CD4-positive, CD25-positive, alpha-beta regulatory T cell (primary cell): ENCODE results near the gene CCDC190. TPM values are rescaled to one million over a fixed set of nuclear protein-coding genes. Genes with fewer than 3 reads are reported as not detected.
A peak's percentile ranks its signal among the peaks of the same experiment; 100 is the strongest.

ENCODE experiments used
- ATAC-seq, 2 donors: fragments of 150-1000 bp; cut with Tn5 transposase; one replicate each; pipeline ENCODE4 v1.10.0; 2021; ENCODE audit warnings: low read depth in 2 of 2, moderate number of reproducible peaks in 2 of 2, moderate library complexity in 1 of 2
- DNase-seq, 3 donors: peaks; one replicate each; pipeline versions ENCODE4 v3.0.0 to v3.0.0-alpha.2; 2012 to 2022; ENCODE audit warnings: mixed read lengths in 1 of 3
- H3K27ac ChIP-seq: one replicate; pipeline ENCODE4 v1.7.0; 2013; ENCODE audit warnings: mild to moderate bottlenecking, low read length; ENCODE audit not compliant: insufficient read depth, poor library complexity, severe bottlenecking
- H3K27me3 ChIP-seq: one replicate; pipeline ENCODE4 v1.7.0; 2013; ENCODE audit warnings: low read length; ENCODE audit not compliant: control insufficient read depth, insufficient read depth
- H3K36me3 ChIP-seq: one replicate; pipeline ENCODE4 v1.7.0; 2013; ENCODE audit warnings: mild to moderate bottlenecking, low read length, moderate library complexity; ENCODE audit not compliant: control insufficient read depth, insufficient read depth
- H3K4me1 ChIP-seq: 2 replicates; pipeline ENCODE4 v1.7.0; 2013; ENCODE audit warnings: mild to moderate bottlenecking, low read length; ENCODE audit not compliant: insufficient read depth, control insufficient read depth, poor library complexity, severe bottlenecking
- H3K4me3 ChIP-seq: one replicate; pipeline ENCODE4 v1.7.0; 2013; ENCODE audit warnings: low read depth, mild to moderate bottlenecking, low read length, moderate library complexity
- H3K9me3 ChIP-seq, 2 experiments: 1 replicate in 1 of 2; 2 replicates in 1 of 2; pipeline ENCODE4 v1.7.0; 2013; ENCODE audit warnings: low read length in 2 of 2, mild to moderate bottlenecking in 1 of 2, moderate library complexity in 1 of 2; ENCODE audit not compliant: control insufficient read depth in 2 of 2
- H3K27ac Mint-ChIP-seq, 3 donors: one replicate each; pipeline ENCODE4 v1.8.0; 2020 to 2022; ENCODE audit warnings: mild to moderate bottlenecking in 3 of 3, mixed read lengths in 3 of 3, moderate library complexity in 2 of 3
- H3K27me3 Mint-ChIP-seq: one replicate; pipeline ENCODE4 v1.8.0; 2022; ENCODE audit warnings: mild to moderate bottlenecking, mixed read lengths
- H3K36me3 Mint-ChIP-seq: one replicate; pipeline ENCODE4 v1.8.0; 2020; ENCODE audit warnings: mixed read lengths
- H3K4me1 Mint-ChIP-seq, 4 donors: one replicate each; pipeline ENCODE4 v1.8.0; 2020 to 2022; ENCODE audit warnings: mixed read lengths in 4 of 4, mild to moderate bottlenecking in 1 of 4
- H3K4me3 Mint-ChIP-seq, 4 donors: one replicate each; pipeline ENCODE4 v1.8.0; 2020 to 2022; ENCODE audit warnings: mild to moderate bottlenecking in 4 of 4, mixed read lengths in 4 of 4, moderate library complexity in 3 of 4
- H3K9me3 Mint-ChIP-seq, 7 donors: one replicate each; pipeline ENCODE4 v1.8.0; 2020 to 2022; ENCODE audit warnings: mixed read lengths in 7 of 7, mild to moderate bottlenecking in 3 of 7, moderate library complexity in 2 of 7
- polyA plus RNA-seq, 4 donors: library from polyadenylated mRNA; unstranded; fragments of 300-500 nt; fragmentation: Illumina TruSeq; gene quantifications; one replicate each; pipeline ENCODE4 v1.2.3, GENCODE V29; 2021
- total RNA-seq: library from RNA; stranded (reverse); gene quantifications from one replicate; pipeline ENCODE4 v1.2.3, GENCODE V29; 2022

CCDC190 gene
- total and polyA plus RNA-seq, 5 donors from 2014 or later = not detected

DNA sequence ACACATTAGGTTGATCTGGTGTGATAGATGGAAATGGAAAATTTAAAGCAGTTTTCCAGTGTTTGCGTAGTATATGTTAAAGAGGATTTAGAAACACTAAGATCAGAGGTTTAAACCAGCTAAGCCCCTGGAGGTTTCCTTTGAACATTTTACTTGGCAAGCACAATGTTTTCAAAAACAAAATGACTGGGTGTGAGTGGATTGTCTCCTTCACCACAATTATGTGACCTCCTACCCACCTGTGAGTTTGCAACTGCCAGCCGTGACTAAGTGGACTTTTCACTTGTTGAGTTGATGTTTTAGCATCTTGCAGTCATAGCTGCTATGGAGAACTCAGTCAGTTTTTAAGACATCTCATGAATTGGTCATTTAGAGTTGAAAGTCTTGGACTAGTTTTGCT lies 4.7 kb downstream of the CCDC190 start:
- H3K4me1 Mint-ChIP-seq = no peaks in the 10 kb centered on the region
- peaks cover 6% of the 10 kb centered on the region for H3K27me3 ChIP-seq
- no peaks in the 10 kb centered on the region for H3K4me1 ChIP-seq
- ATAC-seq (no peak), DNase-seq (no peak)
- H3K36me3 ChIP-seq = no peaks in the 10 kb centered on the region
- no peak overlapping the region for H3K4me3 Mint-ChIP-seq
- no peak overlapping the region for H3K27ac Mint-ChIP-seq
- no peaks in the 10 kb centered on the region for H3K9me3 Mint-ChIP-seq
- no peak overlapping the region for H3K27ac ChIP-seq
- no peaks in the 10 kb centered on the region for H3K36me3 Mint-ChIP-seq
- H3K27me3 Mint-ChIP-seq = peaks cover 14% of the 10 kb centered on the region
- no peak overlapping the region for H3K4me3 ChIP-seq
- H3K9me3 ChIP-seq = no peaks in the 10 kb centered on the region

DNA sequence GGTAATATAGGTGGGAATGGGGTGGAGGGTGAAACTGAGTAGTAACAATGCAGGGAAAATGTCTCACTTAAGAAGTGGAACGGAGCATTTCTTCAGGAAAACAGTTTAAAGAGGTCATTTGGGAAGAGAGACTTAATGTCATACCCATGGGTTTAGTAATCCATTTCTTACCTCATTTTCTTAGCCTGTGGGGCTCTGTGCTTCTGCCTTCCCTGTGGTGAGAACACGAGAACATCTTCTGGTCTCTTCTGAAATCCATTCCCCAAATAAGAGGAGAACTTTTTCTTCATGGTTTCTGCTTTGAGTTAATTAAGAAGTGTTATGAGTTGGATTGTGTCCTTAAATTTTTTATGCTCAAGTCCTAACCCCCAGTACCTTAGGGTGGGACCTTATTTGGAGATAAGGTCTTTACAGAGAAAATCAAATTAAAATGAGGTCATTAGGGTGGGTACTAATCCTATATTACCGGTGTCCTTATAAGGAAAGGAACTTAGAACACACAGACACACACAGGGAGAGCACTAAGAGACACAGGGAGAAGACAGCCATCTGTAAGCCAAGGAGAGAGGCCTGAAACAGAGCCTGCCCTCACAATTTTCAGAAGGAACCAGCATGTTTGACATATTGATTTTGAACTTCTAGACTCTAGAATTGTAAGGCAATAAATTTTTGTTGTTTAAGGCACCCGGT lies 5.4 kb downstream of the CCDC190 start:
- Histone ChIP-seq H3K4me1 (no peaks in the 10 kb centered on the region), H3K4me3 (no peak overlapping the region), H3K9me3 (no peaks in the 10 kb centered on the region), H3K36me3 (no peaks in the 10 kb centered on the region), H3K27me3 (peaks cover 5% of the 10 kb centered on the region), H3K27ac (no peak overlapping the region)
- Mint-ChIP-seq H3K27me3 (peaks cover 15% of the 10 kb centered on the region), H3K36me3 (no peaks in the 10 kb centered on the region), H3K4me3 (no peak overlapping the region), H3K9me3 (no peaks in the 10 kb centered on the region), H3K27ac (no peak overlapping the region), H3K4me1 (no peaks in the 10 kb centered on the region)
- DNase-seq = no peak
- no peak for ATAC-seq

- Histone ChIP-seq H3K4me1 (no peaks in the 10 kb centered on the region), H3K27me3 (peaks cover 5% of the 10 kb centered on the region), H3K4me3 (no peak overlapping the region), H3K36me3 (no peaks in the 10 kb centered on the region), H3K9me3 (no peaks in the 10 kb centered on the region), H3K27ac (no peak overlapping the region)
- DNase-seq (peak; percentile 21 to 62 (median 36)), ATAC-seq (no peak)
- H3K4me1 Mint-ChIP-seq = no peaks in the 10 kb centered on the region
- no peaks in the 10 kb centered on the region for H3K9me3 Mint-ChIP-seq
- no peaks in the 10 kb centered on the region for H3K36me3 Mint-ChIP-seq
- H3K27ac Mint-ChIP-seq = no peak overlapping the region
- H3K4me3 Mint-ChIP-seq = no peak overlapping the region
- H3K27me3 Mint-ChIP-seq = peaks cover 21% of the 10 kb centered on the region
These were observed 6.6 kb downstream of the CCDC190 start for GRCh38 chr1:162854245-162854882.

GRCh38 chr1:162851341-162851740 lies 9.6 kb downstream of the CCDC190 start:
- no peaks in the 10 kb centered on the region for H3K9me3 ChIP-seq
- DNase-seq = no peak
- no peaks in the 10 kb centered on the region for H3K36me3 Mint-ChIP-seq
- no peaks in the 10 kb centered on the region for H3K9me3 Mint-ChIP-seq
- no peak overlapping the region for H3K27ac ChIP-seq
- peaks cover 21% of the 10 kb centered on the region for H3K27me3 Mint-ChIP-seq
- no peak overlapping the region for H3K27ac Mint-ChIP-seq
- H3K4me1 ChIP-seq = no peaks in the 10 kb centered on the region
- H3K27me3 ChIP-seq = peaks cover 3% of the 10 kb centered on the region
- no peaks in the 10 kb centered on the region for H3K36me3 ChIP-seq
- ATAC-seq = no peak
- H3K4me1 Mint-ChIP-seq = no peaks in the 10 kb centered on the region
- H3K4me3 ChIP-seq = no peak overlapping the region
- H3K4me3 Mint-ChIP-seq = no peak overlapping the region

- no peak overlapping the region for H3K4me3 Mint-ChIP-seq
- no peak overlapping the region for H3K27ac Mint-ChIP-seq
- peaks cover 16% of the 10 kb centered on the region for H3K27me3 Mint-ChIP-seq
- H3K9me3 Mint-ChIP-seq = no peaks in the 10 kb centered on the region
- no peaks in the 10 kb centered on the region for H3K4me1 ChIP-seq
- no peaks in the 10 kb centered on the region for H3K36me3 Mint-ChIP-seq
- H3K27me3 ChIP-seq = peaks cover 3% of the 10 kb centered on the region
- H3K4me1 Mint-ChIP-seq = no peaks in the 10 kb centered on the region
- H3K36me3 ChIP-seq = no peaks in the 10 kb centered on the region
- ATAC-seq (no peak), DNase-seq (no peak)
- no peak overlapping the region for H3K4me3 ChIP-seq
- no peaks in the 10 kb centered on the region for H3K9me3 ChIP-seq
- no peak overlapping the region for H3K27ac ChIP-seq
These were observed 11.3 kb downstream of the CCDC190 start for GRCh38 chr1:162849711-162850110.

DNA sequence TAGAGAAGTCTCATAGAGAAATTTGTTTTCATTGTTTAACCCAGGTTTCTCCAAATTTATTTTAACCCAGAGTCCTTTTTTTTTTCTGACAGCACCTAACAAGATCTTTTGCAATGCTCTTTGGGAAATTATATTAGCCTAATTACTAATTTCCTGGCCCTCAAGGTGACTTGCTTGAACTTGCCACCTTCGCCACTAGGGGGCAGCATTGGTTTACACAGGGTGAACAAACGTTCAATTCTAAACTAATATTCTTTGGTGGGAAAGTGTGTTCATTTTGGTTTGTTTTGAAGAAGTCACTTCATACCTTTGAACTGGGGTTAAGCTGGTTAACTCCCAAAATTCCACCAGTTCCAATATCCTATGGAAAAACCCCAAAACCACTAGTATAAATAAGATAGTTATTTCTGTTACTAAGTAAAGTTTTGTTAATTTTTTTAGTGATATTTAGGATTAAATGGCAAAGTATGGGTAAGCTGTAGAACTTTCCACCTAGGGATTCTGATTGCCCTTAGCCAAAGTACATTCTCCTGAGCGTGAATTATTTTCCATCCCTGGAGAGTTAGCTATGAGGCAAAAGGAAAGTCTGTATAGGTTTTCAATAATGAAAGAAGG lies 13.0 kb downstream of the CCDC190 start:
- H3K9me3 Mint-ChIP-seq = no peaks in the 10 kb centered on the region
- DNase-seq (peak; percentile 65 to 79 (median 66)), ATAC-seq (peak; percentile 44 to 45)
- peaks cover 3% of the 10 kb centered on the region for H3K27me3 ChIP-seq
- no peak overlapping the region for H3K4me3 ChIP-seq
- H3K27me3 Mint-ChIP-seq = peaks cover 20% of the 10 kb centered on the region
- no peaks in the 10 kb centered on the region for H3K36me3 ChIP-seq
- no peak overlapping the region for H3K27ac ChIP-seq
- no peak overlapping the region for H3K27ac Mint-ChIP-seq
- no peaks in the 10 kb centered on the region for H3K4me1 ChIP-seq
- no peak overlapping the region for H3K4me3 Mint-ChIP-seq
- H3K4me1 Mint-ChIP-seq = no peaks in the 10 kb centered on the region
- H3K36me3 Mint-ChIP-seq = no peaks in the 10 kb centered on the region
- no peaks in the 10 kb centered on the region for H3K9me3 ChIP-seq

- Mint-ChIP-seq H3K4me3 (no peak overlapping the region), H3K27me3 (peaks cover 20% of the 10 kb centered on the region), H3K9me3 (peaks cover 0 to 2% (median 0%) of the 10 kb centered on the region in 7 donors), H3K36me3 (no peaks in the 10 kb centered on the region), H3K4me1 (no peaks in the 10 kb centered on the region), H3K27ac (no peak overlapping the region)
- H3K27me3 ChIP-seq = no peaks in the 10 kb centered on the region
- H3K9me3 ChIP-seq = no peaks in the 10 kb centered on the region
- DNase-seq = no peak
- no peaks in the 10 kb centered on the region for H3K4me1 ChIP-seq
- H3K27ac ChIP-seq = no peak overlapping the region
- ATAC-seq = no peak
- H3K4me3 ChIP-seq = no peak overlapping the region
- H3K36me3 ChIP-seq = no peaks in the 10 kb centered on the region
These were observed 14.4 kb downstream of the CCDC190 start for GRCh38 chr1:162846256-162847212.
